8988T (cell line): Measurements from ENCODE around the gene SPHK1.

Experiments
- DNase-seq: peaks from one replicate; pipeline ENCODE4 v3.0.0; 2011

The SPHK1 gene

GRCh38 chr17:76384987-76385891 is 830 bp downstream of the SPHK1 start:
- no peak for DNase-seq

- peak; percentile 87 for DNase-seq
These were observed 1.7 kb downstream of the SPHK1 start for GRCh38 chr17:76385892-76386786.

- no peak for DNase-seq
These were observed 2.8 kb downstream of the SPHK1 start for GRCh38 chr17:76386966-76387765.

- no peak for DNase-seq
These were observed 4.8 kb downstream of the SPHK1 start for GRCh38 chr17:76388966-76389888.

GRCh38 chr17:76390003-76390421 is 5.6 kb downstream of the SPHK1 start:
- DNase-seq: no peak

- DNase-seq: no peak
These were observed 6.8 kb downstream of the SPHK1 start for GRCh38 chr17:76391200-76391715.

GRCh38 chr17:76394166-76394565 is 9.8 kb downstream of the SPHK1 start:
- DNase-seq: no peak

GRCh38 chr17:76395980-76396379 is 11.6 kb downstream of the SPHK1 start:
- no peak for DNase-seq

GRCh38 chr17:76397184-76397583 is 12.8 kb downstream of the SPHK1 start:
- no peak for DNase-seq

- DNase-seq: peak; percentile 61
These were observed 13.5 kb downstream of the SPHK1 start for GRCh38 chr17:76397687-76398522.

GRCh38 chr17:76398523-76399174 is 14.2 kb downstream of the SPHK1 start:
- DNase-seq: no peak

GRCh38 chr17:76399175-76400172 is 15.1 kb downstream of the SPHK1 start:
- no peak for DNase-seq

- no peak for DNase-seq
These were observed 18.3 kb downstream of the SPHK1 start for GRCh38 chr17:76402711-76403110.

- DNase-seq: no peak
These were observed 19.8 kb downstream of the SPHK1 start for GRCh38 chr17:76404256-76404655.

- DNase-seq: no peak
These were observed 20.7 kb downstream of the SPHK1 start for GRCh38 chr17:76404976-76405563.

- DNase-seq: no peak
These were observed 21.2 kb downstream of the SPHK1 start for GRCh38 chr17:76405607-76405966.

GRCh38 chr17:76405967-76406647 is 21.7 kb downstream of the SPHK1 start:
- DNase-seq: no peak

- no peak for DNase-seq
These were observed 23.1 kb downstream of the SPHK1 start for GRCh38 chr17:76407509-76407908.
